ENCODE results near the gene GJD2.

Gene GJD2

DNA sequence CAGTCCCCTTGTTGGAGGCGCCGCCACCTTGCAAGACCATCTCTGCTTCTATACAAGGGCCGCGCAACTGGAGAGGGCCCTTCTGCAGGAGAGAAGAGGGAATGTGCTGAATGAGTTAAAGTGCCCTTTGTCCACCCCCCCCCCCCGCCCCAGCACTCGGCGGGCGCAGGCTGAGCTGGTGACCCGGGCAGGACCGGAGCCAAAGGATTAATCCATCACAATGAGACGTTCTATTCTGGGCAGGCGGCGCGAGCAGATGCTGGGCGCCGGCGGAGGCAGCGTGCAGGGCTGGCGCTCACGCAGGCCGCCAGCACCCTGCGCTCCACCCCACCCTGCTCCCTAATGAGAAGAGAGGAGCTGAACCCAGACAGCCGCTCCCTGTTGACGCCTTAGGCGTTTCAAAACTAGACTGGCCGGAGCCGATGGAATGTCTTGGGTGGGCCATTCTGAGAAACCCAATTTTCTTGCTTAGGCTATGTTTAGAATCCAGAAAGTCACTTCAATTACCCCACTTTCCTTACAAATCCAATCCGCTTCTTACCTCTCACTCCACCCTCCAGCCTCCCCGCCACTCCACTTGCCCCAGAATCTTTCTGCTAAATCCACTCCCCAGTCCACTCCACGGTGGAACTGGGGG is 32.9 kb downstream of the GJD2 start:
- peak; percentile 88 for DNase-seq

DNA sequence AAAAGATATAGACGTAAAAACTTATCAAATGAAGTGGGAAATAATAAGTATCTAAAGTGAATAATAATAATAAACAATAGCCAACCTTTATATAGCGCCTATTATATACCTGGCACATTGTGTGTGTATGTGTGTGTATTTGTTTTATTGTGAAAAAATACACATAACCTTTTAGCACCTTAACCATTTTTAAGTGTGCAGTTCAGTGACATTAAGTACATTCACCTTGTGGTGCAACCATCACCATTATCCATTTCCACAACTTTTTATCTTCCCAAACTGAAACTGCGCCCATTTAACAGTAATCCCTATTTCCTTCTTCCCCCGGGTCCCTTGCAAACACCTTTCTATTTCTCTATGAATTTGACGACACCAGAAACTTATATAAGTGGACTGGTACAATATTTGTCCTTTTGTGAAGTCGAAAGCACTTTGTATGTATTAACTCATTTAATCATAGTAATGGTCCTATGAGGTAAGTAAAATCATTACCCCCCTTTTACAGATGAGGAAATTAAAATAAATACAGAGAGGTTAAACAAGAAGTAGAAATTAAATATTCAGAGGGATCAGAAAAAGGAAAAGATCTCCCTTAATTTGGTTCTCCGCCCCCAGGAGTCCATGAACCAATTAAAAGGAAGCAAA is 33.5 kb downstream of the GJD2 start:
- no peak for DNase-seq

DNA sequence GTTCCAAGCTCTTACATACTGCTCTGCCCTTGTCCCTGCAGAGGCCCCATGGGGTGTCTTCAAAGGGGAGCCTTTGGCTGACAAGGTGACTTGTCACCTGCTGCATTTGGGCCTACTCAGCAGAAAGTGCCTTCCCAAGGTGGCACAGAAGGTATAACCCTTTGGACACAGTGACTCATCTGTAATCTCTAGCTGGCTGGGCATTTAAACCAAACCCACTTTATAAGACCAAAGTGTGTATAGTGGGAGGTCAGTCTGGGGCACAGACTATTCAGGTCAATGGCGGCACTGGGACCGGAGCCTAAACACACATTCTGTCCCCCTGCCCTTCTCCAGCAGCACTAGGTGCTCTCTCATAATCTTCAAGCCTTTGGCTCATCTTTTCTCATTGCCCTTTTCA is 35.1 kb downstream of the GJD2 start:
- DNase-seq, result no peak

DNA sequence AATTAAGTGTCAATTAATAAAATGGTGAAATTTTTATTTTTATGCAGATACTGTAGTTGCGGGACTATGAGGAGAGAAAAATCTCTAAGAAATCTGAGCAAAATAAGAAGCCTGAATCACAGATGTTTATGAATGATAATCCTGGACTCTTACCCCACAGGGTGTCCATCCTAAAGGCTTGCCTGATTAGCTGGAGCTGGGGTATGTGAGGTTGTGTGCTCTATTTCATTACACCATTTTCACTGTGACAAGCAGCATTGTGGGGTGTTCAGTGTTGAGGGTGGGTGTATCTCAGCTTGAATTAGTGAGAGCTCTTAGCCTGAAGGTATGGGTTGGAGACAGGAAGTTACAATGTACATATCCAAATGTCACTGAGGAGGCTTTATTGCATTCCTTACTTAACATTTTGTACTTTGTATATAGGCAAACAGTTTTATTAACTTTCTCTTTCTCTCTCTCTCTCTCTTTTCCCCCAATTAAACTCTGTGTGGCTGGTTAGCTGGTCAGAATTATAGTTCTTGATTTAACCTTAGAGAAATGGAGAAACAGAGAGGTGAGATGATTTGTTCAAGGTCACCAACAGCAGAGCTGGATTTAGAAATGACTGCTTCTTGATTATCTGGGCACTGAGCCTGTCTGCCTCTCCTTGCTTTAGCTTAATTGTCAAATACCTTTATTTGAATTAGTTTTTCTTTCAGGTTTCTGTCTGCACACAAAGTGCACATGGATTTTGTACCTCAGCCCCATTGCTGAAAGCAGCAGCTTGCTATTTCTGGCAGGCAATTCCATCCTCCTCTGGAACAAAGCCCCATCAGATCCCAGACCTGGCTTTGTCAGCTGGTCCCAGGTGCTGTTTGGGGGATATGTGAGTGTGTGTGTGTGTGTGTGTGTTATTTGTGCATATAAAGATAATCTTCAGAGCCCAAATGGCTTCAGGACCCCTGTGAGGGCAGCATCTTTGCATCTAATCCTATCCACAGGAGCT is 35.8 kb downstream of the GJD2 start:
- DNase-seq, result no peak

DNA sequence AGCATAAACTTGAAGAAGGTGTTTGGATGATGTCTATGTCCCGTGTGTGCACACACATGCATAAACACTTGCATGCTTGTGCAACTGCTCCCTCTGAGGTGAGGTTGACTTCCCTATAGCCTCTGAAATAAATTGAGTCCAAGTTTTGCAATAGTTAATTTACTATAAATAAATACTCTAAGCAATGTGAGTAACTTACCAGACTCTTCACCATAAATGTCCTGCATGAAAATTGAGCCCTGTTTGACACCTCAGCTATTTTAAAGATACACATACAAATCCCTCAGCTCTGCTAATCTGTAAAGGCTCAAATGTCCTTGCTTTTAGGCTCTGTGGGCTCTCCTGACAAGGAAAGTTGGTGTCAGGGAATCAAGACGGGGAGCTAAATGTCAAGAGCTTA is 37.1 kb downstream of the GJD2 start:
- no peak for DNase-seq

DNA sequence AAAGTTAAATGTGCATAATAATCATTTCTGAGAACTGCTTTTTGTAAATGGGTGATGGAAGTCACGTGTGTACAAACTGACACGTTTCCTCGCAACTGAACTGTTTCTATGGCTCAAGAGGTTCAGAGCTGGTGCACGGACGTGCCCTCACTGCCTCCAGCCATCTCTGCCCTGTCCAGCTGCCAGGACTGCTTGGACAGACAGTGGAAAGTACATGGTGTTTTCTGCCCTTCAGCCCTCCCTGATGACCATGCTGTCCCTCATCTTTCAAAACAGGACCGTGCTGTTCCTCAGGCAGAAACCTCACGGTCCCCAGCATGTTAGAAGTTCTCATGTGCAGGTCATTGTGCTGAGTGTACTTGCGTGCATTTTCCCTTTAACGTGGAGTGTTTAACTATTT is 38.7 kb downstream of the GJD2 start:
- DNase-seq, result no peak

DNA sequence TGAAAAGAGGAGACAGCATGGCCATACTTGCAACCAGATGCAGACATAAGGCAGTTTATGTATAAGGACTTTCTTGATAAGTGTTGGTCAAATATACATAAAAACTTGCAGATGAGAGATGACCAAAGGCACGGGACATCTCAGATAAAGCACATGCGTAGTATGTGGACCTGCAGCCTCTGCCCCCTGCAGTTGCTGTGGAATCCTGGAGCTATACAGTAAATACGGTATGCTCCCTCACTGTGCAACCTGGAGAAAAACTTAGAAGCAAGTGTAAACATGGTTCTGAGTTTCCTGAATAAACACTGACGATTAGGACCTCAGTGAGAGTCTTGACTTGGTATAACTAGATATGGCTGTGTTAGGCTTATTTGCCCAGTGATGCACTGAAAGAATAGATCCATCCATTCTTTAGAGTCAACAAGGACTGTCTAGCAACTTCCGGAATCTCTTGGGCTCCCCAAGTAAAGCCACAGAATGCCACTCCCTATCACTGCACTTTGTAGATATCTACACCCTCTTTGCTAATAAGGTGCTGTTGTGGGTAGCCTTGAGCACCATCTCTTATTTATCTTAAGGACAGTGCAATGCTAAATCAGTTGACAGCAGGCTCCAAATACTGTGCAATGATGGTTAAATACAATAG is 40.2 kb downstream of the GJD2 start:
- no peak for DNase-seq

DNA sequence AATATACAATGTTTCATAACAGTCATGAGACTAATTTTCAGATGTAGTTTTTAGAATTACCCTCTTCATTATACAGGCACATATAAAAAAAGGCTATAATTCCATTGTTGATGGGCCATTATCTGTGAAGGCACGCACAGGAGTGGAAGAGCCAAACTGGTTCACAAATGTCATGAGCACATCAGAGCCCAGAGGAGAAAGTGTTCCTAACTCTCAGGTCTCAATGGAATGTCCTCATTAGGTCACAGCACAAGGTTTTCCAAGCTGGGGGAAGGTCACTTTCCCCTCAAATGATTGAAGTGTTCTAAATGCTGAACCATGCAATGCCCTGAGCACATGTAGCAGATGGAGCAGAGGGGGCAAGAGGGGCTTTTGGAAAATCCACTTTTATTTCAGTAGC is 41.2 kb downstream of the GJD2 start:
- no peak for DNase-seq

DNA sequence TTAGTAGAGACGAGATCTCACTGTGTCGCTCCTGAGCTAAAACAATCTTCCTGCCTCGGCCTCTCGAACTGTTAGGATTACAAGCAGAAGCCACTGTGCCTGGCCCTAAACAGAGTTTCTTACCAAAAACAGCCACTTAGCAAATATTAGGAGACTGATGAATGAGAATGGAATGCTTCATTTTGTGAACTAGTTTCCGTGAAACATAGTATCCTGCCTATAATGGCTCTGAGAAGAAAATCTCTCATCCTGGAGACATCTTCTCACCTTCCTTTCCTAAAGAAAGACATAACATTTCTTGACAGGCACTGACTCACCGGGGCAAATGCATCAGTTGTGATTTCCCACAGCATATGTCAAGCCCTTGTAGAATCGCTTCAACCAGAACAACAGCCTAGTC is 44.9 kb downstream of the GJD2 start:
- DNase-seq, result peak; percentile 49

DNA sequence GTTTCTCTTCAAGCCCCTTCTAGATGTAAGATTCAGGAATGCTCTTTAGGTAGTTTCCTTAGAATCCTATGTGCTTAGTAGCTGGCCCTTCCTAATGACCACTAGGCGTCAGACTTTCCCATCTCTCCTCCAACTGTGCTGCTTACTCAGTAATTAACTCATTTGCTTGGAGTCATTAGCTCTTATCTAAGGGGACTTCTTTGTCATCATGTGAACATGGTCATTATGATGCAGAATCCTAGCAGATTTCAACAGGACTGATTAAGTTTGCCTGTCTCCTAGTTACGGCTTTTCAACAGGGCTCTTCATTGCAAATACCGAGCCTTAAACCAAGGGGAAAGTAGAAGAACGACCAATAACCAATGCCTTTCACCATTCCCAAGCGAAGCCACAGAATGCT is 46.4 kb downstream of the GJD2 start:
- peak; percentile 54 for DNase-seq

DNA sequence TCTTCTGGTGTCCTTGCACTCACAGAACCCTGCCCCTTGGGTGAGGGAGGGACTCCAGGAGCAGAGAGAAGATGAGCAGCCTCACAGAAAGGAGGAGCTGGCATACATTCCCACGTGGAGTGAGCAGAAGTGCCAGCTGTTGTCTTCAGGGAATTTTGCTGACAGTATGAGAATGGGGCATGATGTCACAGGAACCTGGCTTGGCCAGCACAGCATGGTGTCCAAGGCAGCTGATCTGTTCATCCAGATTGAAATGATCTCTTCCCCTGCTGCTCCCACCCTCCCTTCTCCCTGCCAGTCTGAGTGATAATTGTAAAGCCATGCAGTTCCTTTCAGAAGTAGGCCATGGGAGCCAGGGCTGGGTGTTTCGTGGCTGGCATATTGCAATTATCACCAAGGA is 53.3 kb downstream of the GJD2 start:
- DNase-seq, result no peak
